Breast epithelium (tissue), 3 donors: ENCODE data around the gene DDHD1.

Experiments used
- CTCF ChIP-seq, 3 donors: fragments of 450-650 bp; IDR thresholded peaks; one replicate each; pipeline ENCODE4 v1.5.1; 2016 to 2017; ENCODE audit warnings: antibody characterized with exemption in 3 of 3, mild to moderate bottlenecking in 3 of 3, moderate library complexity in 3 of 3
- POLR2A ChIP-seq: fragments of 450-650 bp; IDR thresholded peaks from one replicate; pipeline ENCODE4 v1.6.1; 2016; ENCODE audit warnings: antibody characterized with exemption, mild to moderate bottlenecking, moderate library complexity
- POLR2AphosphoS5 ChIP-seq, 3 donors: sonication (generic); formaldehyde crosslinking; IDR thresholded peaks; one replicate each; pipeline ENCODE4 v1.6.1; 2017; ENCODE audit warnings: antibody characterized with exemption in 3 of 3

DNA sequence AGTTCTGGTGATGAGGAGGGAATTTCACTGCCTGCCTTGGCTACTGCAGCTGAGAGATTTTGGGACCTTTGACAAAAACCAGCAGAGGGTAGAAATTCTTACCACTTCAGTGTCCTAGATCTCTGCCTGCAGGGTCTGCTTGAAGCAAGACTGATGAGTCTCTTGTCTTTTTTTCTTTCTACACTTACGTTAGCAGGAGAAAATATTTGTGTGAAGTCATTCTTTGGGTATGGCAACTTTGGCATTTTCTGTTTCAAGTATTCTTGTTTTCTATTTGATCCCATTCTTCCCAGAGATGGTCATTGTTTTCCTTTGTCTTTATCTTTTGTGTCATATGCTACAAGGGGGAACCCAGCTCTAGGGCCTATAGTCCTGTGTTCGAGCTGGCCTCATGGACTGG, 136.6 kb downstream of the DDHD1 start:
- no peak for TF ChIP-seq POLR2A
- no peak for TF ChIP-seq POLR2AphosphoS5 (IDR thresholded peaks at IDR 0.05)
- no peak for TF ChIP-seq CTCF (IDR thresholded peaks at IDR 0.05)
